ENCODE results near the gene GUSB. TPM values are rescaled to one million over a fixed set of nuclear protein-coding genes. Genes with fewer than 3 reads are reported as not detected.

GUSB gene
- total and polyA plus RNA-seq, 12 donors: 19.2 to 65.4 (median 46.4) TPM

GRCh38 chr7:65976659-65977196 lies 5.3 kb downstream of the GUSB start:
- Histone ChIP-seq H3K4me3 (no peak overlapping the region), H3K9me3 (replicated peaks in 1 of 3) (no peaks in the 10 kb centered on the region), H3K36me3 (replicated peaks in 1 of 2) (peaks cover 0 to 44% of the 10 kb centered on the region in 2 donors), H3K27me3 (no peaks in the 10 kb centered on the region), H3K27ac (no peak overlapping the region), H3K4me1 (replicated peaks in 1 of 2) (peaks cover 12 to 15% of the 10 kb centered on the region in 2 donors)
- DNase-seq: peak in 1 of 7 donors; percentile 51
- WGBS, 4 donors: 94 to 96% (median 95%) methylated on average over 15 to 16 of the region's 16 CpGs
- no peak for TF ChIP-seq CTCF (IDR thresholded peaks at IDR 0.05)
- TF ChIP-seq POLR2A (IDR thresholded peaks at IDR 0.05): no peak
- intact Hi-C loops (cut with DNase I): no loop called here

GRCh38 chr7:65975814-65976445 lies 6.1 kb downstream of the GUSB start:
- Histone ChIP-seq H3K36me3 (replicated peaks in 1 of 2) (peaks cover 0 to 52% of the 10 kb centered on the region in 2 donors), H3K4me1 (replicated peaks in 1 of 2) (peaks cover 7 to 9% of the 10 kb centered on the region in 2 donors), H3K9me3 (replicated peaks in 1 of 3) (no peaks in the 10 kb centered on the region), H3K27me3 (no peaks in the 10 kb centered on the region), H3K27ac (no peak overlapping the region), H3K4me3 (no peak overlapping the region)
- 92 to 98% (median 96%) methylated on average over 11 of the region's 11 CpGs for whole genome bisulfite sequencing, 4 donors
- DNase-seq: no peak
- TF ChIP-seq POLR2A (IDR thresholded peaks at IDR 0.05) (no peak), CTCF (IDR thresholded peaks at IDR 0.05) (no peak)
- intact Hi-C loops (cut with DNase I): no loop called here

GRCh38 chr7:65974876-65975275 lies 7.1 kb downstream of the GUSB start:
- TF ChIP-seq POLR2A (IDR thresholded peaks at IDR 0.05) (no peak), CTCF (IDR thresholded peaks at IDR 0.05) (no peak)
- WGBS, 4 donors: 84 to 95% (median 89%) methylated on average over 3 to 9 of the region's 9 CpGs
- no peak for DNase-seq
- Histone ChIP-seq H3K4me1 (replicated peaks in 1 of 2) (no peaks in the 10 kb centered on the region), H3K27ac (no peak overlapping the region), H3K27me3 (no peaks in the 10 kb centered on the region), H3K4me3 (no peak overlapping the region), H3K9me3 (replicated peaks in 1 of 3) (no peaks in the 10 kb centered on the region), H3K36me3 (replicated peaks in 1 of 2) (peaks cover 0 to 62% of the 10 kb centered on the region in 2 donors)
- intact Hi-C loops (cut with DNase I): no loop called here

GRCh38 chr7:65974191-65974801 lies 7.7 kb downstream of the GUSB start:
- H3K36me3 ChIP-seq (replicated peaks in 1 of 2): peaks cover 0 to 68% of the 10 kb centered on the region in 2 donors
- 89 to 94% (median 92%) methylated on average over 17 to 29 of the region's 29 CpGs for WGBS, 4 donors
- H3K27ac ChIP-seq: no peak overlapping the region
- TF ChIP-seq CTCF (IDR thresholded peaks at IDR 0.05): no peak
- no peak for TF ChIP-seq POLR2A (IDR thresholded peaks at IDR 0.05)
- peak in 1 of 7 donors; percentile 49 for DNase-seq
- no peaks in the 10 kb centered on the region for H3K27me3 ChIP-seq
- no peaks in the 10 kb centered on the region for H3K9me3 ChIP-seq (replicated peaks in 1 of 3)
- no peak overlapping the region for H3K4me3 ChIP-seq
- intact Hi-C loops (cut with DNase I): no loop called here
- no peaks in the 10 kb centered on the region for H3K4me1 ChIP-seq (replicated peaks in 1 of 2)
